Stimulated activated CD8-positive, alpha-beta memory T cell treated with anti-CD3 and anti-CD28 coated beads, Interleukin-15, amount 100 ng/mL, for 1 hour (primary cell): Measurements from ENCODE around the gene FEM1C.

Source experiments
- DNase-seq: peaks from one replicate; pipeline ENCODE4 v3.0.0-alpha.2; 2020; ENCODE audit warnings: low read depth

The FEM1C gene

DNA sequence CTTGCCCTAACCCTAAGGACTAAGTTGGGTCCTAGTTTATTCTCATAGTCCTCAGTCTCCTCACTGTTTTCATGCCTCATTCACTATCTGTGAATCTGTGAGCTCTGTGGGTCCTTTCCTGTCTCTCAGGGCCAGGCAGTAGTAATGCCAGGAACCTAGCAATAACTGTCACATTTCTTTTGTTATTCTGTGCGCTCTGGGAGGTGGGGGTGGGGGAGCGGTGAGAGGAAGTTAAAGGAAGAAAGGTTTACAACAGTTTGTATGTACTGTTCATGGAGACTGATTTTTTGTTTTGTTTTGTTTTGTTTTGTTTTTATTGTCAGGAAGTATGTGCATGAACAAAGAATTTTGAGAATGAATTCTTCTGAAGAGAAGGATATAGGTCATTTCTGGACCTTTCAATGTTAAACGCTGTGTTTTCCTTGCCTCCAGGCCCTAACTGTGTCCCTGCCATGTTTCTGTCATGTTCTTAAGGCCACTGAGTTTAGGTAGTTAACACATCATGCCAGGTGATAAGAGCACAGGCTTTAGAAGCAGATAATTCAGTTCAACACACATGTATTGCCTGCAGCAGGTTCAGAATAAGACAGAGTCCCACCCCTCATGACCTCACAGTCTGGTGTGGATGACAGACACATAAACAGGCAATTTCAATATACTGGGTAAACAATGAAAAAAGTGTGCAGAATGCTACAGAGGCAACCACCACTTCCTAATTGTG is 13.3 kb upstream of the FEM1C start:
- DNase-seq = no peak

DNA sequence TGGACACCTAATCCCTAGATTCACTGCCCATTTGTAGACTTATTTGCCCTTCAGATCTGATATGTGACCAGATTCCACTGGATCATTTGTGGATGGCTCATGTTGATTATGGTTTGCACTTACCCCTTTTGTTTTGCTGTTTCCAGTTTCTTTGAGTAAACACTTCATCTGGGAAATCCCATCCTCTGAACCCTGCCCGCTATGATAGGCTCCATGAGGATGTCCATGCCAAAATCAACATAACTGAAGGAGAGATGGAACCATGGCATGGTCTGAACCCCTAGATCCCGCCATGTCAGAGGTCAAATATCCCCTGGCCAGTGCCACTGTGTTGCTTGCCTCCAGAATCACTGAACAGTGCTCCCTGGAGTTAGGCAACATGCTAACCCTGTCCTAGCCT is 11.7 kb upstream of the FEM1C start:
- DNase-seq = no peak

DNA sequence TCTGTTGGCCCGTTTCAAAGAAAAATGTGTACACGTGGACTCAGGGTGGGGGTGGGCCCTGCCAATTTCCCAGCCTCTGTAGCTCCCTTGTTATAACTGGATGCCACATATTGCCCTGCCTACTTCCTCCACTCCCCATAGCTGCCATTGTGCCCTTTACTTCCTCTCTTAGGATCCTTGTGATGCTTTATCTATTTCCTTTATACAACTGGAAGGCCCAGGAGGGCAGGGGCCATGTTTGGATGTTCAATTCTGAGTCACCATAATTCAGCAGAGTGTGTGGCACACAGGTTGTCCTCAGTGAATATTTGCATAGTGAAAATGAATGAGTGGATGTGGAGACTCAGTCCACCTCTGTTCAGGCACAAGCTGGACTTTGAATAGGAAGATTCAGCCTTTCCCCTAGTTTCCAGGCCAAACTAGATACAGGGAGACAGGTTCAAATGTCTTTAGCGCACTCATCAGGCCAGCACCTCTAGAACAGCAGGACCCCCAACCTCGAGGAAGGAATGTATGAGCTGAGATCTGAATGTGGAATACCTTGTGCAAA is 10.6 kb upstream of the FEM1C start:
- no peak for DNase-seq

DNA sequence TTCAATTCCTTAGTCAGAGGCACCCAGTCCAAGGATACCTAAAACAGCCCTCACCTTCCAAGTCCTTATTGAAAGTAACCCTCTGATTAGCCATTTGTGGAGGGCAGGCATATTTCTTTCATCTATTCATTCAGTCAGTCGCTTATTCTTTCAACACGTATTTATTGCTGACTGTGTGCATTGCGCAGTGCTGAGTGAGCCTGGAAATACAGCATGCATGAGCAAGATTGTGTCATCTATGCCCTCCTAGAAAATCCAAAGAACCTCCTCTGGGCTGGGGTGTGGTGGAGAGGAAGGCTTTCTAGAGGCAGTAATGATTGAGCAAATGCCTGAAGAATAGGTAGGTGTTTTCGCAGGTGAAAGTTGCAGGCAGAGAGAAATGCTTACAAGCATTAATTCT is 8.5 kb upstream of the FEM1C start:
- DNase-seq = no peak

DNA sequence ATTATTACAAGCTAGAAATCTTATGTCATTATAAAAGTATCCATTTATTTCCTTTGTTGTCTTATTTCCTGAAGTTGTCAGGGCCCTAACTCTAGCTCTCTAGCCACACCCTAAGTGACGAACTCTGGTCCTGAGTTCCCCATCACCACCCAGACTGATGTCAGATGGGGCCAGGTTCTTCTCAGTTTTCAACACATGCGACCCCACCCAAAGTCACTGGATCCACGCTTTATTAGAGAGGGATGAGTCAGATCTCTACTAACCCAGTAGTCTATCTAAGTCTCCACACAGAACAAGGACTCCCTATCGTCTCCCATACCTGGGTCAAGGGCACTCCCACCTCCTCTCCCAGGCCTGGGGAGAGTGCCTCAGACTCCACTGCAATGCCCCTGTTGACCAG is 6.8 kb upstream of the FEM1C start:
- DNase-seq = no peak

DNA sequence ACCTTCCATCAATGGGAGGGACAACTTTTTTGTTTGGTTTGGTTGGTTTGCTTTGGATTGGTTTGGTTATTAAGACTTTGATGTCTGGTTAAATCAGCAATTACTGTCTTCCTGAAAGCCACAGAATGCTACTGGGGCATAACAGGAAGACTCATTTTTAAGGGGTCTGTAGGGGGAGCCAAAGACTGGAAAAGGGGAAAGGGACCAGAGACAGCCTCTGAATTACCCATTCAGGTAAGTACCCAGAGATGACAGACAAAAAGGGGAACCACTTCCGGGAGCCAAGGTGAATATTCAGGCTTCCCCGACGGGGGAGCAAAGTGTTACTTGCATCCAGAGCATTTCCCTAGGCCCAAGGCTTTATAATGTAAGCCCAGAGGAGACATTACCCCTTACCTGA is 4.6 kb upstream of the FEM1C start:
- no peak for DNase-seq

DNA sequence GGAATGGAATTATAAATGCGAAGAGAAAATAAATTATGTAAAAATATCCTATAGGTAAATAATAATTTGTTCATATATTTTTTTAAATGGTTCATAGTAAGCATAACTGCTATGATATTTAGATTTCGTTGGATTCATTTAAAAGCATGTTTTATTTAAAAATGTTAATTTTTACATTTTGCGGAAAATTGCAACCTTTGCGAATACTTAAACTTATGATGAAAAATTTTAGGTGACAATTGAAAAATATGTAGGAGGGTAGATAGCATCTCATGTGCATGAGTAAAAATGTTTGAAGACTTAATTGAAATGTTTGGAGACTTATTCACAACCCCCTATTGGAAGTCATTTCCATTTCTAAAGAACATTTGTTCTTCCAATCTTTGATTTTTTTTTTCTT is 4.1 kb upstream of the FEM1C start:
- DNase-seq = no peak

DNA sequence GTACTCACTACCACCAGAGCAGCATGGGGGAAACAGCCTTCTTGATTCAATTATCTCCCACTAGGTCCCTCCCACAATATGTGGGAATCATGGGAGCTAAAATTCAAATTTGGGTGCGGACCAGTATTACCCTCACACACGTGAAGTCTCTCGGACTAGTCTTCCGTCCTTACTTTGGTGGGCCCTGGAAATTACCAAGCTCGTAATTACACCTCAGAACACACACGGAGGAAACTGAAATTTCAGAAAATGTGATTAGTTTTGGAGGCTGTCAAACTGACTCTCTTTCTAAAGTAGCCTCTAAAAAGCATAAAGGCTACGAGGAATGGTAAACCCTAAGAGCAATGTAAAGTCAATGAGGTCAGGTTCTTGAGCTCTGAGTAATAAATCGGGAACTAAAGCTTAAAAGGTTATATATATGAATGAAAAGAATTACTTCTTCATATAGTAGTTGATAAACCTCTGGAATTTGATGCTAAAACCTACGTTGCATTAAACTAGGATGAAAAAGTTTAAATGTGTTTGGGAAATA is 842 bp upstream of the FEM1C start:
- DNase-seq = no peak

DNA sequence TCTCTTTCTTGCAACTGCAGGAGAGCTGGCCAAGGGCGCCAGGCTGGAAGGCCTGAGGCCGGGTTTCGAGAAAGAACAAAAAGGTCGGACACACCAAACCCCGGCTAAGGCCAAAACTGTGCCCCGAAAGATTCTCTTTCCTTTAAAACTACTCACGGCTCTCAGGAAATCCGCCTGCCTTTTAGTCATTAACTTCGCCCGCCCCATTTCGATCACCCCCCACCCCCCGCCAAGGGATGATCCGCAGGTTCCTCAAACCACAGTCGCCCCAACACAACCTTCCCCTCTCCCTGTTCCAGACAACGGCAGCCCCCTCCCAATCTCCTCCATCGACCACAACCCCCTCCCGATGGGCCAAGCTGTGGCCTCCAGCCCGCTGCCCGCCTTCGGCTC is 536 bp downstream of the FEM1C start:
- peak; percentile 16 for DNase-seq

DNA sequence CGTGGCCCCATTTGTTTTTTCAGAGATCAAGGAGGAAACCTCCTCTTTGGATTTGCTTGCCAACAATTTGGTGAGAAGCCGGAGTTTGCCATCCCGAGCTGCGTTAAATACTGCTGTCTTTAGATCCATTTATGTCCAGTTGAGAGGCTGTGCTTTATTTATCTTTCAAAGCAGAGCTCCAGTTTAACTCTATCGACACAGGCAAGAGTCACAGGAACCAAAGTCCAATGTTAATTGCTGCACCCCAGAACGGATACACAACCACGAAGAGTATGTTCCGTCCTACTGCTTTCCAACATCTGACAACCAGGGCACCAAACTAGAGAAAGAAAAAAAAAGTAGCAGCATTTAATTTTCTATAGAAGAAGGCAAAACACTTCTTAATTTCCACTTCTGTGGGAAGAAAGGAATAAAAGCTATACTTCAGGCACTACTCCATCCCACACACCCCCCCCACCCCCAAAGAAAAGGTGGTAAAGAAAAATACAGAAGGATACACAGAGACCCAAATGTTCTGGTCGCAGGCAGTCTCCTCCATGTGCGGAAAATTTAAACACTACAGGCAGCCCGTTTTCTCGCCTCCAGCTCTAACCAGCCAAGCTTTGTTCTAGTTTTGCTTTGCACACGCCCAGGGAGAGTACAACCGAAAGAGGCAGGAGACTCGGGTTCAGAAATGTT is 1.1 kb downstream of the FEM1C start:
- DNase-seq = peak; percentile 12

DNA sequence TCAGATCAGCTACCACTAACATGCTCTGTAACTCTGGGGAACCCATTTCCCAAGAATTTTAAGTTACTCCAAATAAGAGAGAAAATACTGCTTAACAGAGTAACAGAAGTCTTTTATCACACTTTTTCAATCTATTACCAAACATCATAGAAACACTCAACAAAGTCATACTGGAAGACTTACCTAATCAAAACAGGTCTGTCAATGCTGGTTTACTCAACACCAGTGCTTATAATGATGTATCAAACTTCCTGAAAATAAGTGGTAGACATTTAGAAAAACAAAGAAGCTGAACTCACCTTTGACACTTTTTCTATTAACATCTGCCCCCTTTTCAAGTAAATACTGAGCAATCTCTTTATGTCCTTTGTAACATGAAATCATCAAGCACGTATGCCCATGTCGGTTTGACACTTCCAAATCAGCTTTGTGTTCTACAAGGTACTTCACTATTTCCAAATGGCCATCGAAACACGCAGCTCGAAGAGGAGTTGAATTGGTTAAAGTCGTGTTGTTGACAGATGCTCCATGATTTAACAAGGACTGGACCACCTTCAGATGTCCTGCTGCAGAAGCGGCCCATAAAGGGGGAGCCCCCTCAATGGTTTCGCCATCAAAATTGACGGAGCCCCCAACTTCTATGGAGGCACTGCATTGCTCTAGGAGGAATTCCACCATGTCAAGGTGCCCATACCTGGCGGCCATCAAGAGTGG is 1.8 kb downstream of the FEM1C start:
- no peak for DNase-seq

DNA sequence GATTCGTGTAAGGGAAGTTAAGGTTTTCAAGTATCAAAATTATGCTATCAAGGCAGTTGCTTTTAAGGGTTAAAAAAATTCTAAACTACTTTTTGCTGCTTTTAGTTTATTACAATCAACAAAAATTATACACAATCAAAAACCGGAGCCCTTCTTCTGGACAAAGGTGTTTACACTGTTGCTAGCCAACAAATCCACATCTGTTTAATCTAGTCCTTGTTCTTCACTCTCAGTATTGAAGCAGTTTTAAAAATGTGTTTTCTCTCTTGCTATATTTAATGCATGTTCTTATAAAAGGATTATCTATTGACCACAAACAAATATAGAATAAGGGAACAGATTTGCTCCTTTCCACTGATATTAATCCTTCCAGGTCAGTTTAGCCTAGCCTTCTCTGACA is 2.5 kb downstream of the FEM1C start:
- DNase-seq = no peak

DNA sequence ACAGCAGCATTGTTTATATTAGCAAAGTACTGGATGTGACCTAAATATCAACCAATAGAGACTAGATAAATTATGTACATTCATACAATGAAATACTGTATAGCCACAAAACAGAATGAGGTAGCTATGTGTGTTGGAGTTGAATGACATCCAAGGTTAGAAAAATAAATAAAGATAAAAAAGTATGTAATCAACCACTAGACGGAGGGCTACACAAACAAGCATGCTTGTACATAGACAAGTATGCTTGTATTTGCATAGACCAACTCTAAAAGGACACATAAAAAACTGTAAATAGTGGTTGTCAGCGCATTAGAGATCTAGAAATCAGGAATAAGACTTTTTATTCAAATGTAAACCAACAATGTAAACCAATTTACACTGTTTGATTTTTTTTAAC is 3.0 kb downstream of the FEM1C start:
- DNase-seq = no peak

DNA sequence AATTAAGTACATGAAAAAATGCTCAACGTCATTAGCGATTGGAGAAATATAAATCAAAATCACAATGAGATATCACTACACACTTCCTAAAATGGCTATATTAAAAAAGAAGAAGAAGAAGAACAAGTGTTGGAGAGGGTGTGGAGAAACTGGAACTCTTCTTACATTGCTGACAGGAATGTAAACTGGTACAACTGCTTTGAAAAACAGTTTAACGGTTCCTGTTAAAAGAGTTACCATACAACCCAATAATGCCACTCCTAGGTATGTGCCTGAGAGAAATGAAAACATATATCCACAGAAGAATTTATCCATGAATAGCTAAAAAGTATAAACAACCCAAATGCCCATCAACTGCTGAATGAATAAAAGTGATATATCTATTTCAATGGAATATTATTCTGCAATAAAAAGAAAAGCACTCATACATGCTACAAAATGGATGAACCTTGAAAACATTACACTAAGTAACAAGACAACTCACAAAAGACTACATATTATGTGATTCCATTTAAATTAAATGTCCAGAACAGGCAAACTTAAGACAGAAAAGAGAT is 9.0 kb downstream of the FEM1C start:
- DNase-seq = no peak

DNA sequence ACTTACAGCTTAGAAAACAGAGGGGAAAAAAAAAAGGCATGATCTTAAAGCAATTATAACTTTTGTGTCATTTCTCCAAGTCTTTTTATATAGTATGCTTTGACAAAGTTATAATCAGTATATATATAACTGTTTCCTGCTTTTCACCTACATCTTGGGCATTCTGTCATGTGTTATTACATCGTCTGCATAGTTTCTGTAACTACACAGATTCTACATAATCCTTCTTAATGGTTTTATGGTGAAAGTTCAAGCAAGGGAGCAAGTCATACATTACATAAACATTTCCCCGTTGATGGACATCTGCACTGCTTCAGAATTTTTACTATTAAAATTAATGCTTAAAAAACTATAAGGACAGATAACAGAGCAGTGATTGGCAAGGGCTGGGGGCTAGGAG is 12.1 kb downstream of the FEM1C start:
- DNase-seq = no peak

DNA sequence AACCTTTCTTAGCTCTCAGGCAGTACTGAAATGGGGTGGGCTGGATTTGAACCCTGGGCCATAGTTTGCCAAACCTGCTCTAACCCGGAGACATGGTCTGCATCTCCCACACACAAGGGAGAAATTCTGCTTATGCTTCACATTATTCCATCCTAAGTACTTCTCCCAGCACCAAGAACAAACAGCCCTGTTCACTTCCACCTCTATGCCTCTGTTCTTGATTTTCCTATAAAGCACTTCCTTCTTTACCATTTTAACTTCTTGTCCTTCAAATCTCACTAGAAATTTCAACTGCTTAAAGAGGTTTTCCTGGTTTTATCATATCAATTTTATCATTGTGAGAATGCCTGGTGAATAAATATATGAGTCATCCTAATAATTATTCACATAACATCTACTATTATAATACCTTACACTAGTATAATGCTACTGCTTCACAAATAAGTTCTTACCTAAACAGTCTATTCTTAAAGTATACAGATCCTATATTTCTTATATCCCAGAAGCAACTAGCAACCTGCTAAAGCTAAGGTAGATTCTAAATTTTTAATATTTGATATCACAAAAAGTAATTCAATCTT is 12.7 kb downstream of the FEM1C start:
- no peak for DNase-seq

DNA sequence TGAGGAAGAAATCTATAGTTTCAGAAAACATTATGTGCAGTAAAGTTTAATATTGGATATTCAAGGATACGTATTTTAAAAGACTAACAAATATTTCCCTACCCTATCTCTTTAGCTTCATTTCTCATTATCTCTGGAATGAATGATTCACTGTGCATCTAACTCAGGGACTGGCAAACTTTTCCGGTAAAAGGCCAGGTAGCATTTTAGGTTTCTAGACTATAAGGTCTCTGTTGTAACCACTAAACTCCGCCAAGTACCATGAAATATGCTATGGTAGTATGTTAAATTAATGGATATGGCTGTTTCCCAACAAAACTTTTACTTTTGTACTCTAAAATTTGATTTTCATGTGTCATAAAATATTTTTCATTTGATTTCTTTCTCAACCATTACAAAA is 13.2 kb downstream of the FEM1C start:
- DNase-seq = no peak

DNA sequence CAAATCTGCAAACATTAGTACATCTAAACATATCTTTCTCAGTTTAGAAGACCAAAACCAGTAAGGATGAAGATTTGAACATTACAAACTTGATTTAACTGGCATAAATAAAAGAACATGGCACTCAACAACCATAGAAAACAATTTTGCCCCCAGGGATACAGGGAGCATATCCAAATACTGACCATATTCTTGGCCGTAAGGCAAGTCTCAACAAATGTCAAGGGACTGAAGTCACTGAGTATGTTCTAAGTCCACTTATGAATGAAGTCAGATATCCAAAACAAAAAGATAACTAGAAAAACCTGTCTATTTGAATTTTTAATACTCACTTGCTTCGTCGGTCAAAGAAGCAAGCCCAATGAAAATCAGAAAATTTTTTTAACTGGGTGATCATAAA is 14.1 kb downstream of the FEM1C start:
- no peak for DNase-seq

DNA sequence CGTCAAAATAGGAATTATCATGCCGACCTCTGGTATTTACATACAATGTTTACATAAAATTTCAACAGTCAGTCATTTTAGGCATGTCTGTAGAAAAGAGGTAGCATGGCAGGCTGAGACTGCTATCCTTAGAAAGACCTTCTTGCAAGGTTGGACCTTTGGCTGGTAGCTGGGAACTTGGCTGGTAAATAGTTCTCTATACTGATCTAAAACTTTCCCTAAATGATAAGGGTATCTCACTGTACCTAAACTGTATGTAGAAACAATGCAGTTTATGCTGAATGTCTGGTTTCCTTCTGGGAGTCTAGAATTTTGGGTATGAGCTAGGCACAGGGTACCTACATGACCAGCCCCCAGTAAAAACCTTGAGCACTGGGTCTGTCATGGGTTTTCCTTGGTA is 18.0 kb downstream of the FEM1C start:
- no peak for DNase-seq

DNA sequence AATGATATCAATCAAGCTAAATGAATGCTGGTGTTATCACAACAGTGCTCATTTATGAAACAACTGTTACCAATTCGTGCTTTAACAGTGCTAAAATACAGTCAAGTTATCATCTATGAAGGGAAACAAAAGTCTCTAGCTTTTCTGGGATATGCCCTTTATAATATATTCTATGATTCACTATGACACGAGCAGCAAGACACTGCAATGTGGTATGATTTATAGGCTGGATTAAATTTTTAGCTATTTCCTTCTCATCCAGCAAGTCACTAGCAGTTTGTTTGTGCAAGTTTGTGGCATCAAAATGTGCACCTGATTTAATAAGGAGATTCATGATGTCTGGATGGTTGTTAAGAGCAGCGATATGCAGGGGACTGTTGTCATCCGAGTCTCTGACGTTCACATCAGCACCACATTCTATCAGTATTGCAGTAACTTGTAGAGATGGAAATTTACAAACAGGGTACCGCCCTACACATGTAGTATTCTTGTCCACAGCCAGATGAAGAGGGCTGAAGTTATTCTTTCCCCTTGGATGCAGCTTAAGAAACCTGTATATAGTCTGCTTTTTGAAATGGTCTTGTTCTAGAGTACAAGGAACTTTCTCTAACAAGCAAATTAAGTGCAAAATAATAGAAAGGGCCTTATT is 20.3 kb downstream of the FEM1C start:
- DNase-seq = no peak

DNA sequence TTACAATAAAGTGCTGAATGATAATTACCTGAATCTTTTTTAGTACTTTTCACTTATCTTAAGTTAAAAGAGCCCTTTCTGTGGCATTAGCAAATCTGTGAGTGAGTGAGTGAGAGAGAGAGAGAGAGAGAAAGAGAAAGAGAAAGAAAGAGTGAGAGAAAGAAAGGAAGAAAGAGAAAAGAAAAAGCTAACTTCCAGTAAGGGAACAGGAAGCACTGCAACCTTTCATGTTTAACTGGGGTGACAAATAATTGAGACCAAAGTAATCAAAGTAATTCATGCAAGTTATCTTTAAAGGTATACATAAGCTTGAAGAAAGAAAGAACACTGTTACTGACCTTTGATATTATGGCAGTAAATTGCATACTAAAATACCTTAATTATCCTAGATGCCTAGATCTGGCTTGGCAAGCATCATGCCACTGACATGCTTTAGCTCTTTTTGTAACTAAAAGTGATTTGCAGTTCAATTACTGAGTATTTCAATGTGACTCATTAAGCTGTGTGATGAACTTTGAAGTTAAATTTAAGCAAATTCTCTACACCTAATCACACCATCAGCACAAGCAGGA is 21.7 kb downstream of the FEM1C start:
- no peak for DNase-seq
